8988T (cell line): ENCODE data around the gene SLC34A1.

Experiments used
- DNase-seq: peaks from one replicate; pipeline ENCODE4 v3.0.0; 2011

SLC34A1 gene

GRCh38 chr5:177433658-177434217 lies 49.5 kb downstream of the SLC34A1 start:
- DNase-seq, result no peak

GRCh38 chr5:177434437-177434836 lies 50.2 kb downstream of the SLC34A1 start:
- peak; percentile 23 for DNase-seq

GRCh38 chr5:177434942-177435738 lies 50.9 kb downstream of the SLC34A1 start:
- no peak for DNase-seq

- no peak for DNase-seq
Observed at GRCh38 chr5:177435847-177436536, 51.8 kb downstream of the SLC34A1 start.

- peak; percentile 7 for DNase-seq
Observed at GRCh38 chr5:177437623-177438022, 53.4 kb downstream of the SLC34A1 start.

GRCh38 chr5:177438468-177438867 lies 54.2 kb downstream of the SLC34A1 start:
- peak; percentile 13 for DNase-seq

GRCh38 chr5:177439518-177440053 lies 55.4 kb downstream of the SLC34A1 start:
- no peak for DNase-seq

GRCh38 chr5:177440211-177440989 lies 56.2 kb downstream of the SLC34A1 start:
- DNase-seq, result peak; percentile 16

GRCh38 chr5:177440990-177441780 lies 57.0 kb downstream of the SLC34A1 start:
- DNase-seq, result peak; percentile 8

GRCh38 chr5:177442066-177442826 lies 58.0 kb downstream of the SLC34A1 start:
- no peak for DNase-seq

GRCh38 chr5:177443144-177443983 lies 59.1 kb downstream of the SLC34A1 start:
- DNase-seq, result no peak

GRCh38 chr5:177444106-177445051 lies 60.1 kb downstream of the SLC34A1 start:
- no peak for DNase-seq

GRCh38 chr5:177445052-177445916 lies 61.0 kb downstream of the SLC34A1 start:
- no peak for DNase-seq

- no peak for DNase-seq
Observed at GRCh38 chr5:177445917-177446199, 61.6 kb downstream of the SLC34A1 start.

GRCh38 chr5:177446200-177447065 lies 62.2 kb downstream of the SLC34A1 start, which contains the start of gene PRR7:
Gene PRR7, plus strand, starts transcription at chr5:177446814. Its CDS starts 8,254 bp downstream, at chr5:177455068.
- peak; percentile 99 for DNase-seq

- DNase-seq, result peak; percentile 80
Observed at GRCh38 chr5:177447066-177447610, 62.9 kb downstream of the SLC34A1 start.
